Measurements from ENCODE around the gene PLA2R1.

The PLA2R1 gene

GRCh38 chr2:160077912-160078810 is 15.7 kb upstream of the PLA2R1 start:
- Mint-ChIP-seq H3K27me3 (no peaks in the 10 kb centered on the region), H3K9me3 (peaks cover 2% of the 10 kb centered on the region), H3K4me1 (no peaks in the 10 kb centered on the region), H3K4me3 (no peak overlapping the region), H3K36me3 (no peaks in the 10 kb centered on the region), H3K27ac (no peak overlapping the region)
- ATAC-seq (ENCODE audit: low read depth) (no peak), DNase-seq (ENCODE audit: low spot score in 2 of 2) (no peak)

- Mint-ChIP-seq H3K27ac (no peak overlapping the region), H3K36me3 (no peaks in the 10 kb centered on the region), H3K4me1 (no peaks in the 10 kb centered on the region), H3K4me3 (no peak overlapping the region), H3K27me3 (peaks cover 3% of the 10 kb centered on the region), H3K9me3 (peaks cover 2% of the 10 kb centered on the region)
- no peak for DNase-seq (ENCODE audit: low spot score in 2 of 2)
- no peak for ATAC-seq (ENCODE audit: low read depth)
Measured at GRCh38 chr2:160076914-160077313, 14.5 kb upstream of the PLA2R1 start.

GRCh38 chr2:160076241-160076640 is 13.8 kb upstream of the PLA2R1 start:
- Mint-ChIP-seq H3K27ac (no peak overlapping the region), H3K36me3 (no peaks in the 10 kb centered on the region), H3K4me1 (no peaks in the 10 kb centered on the region), H3K4me3 (no peak overlapping the region), H3K27me3 (peaks cover 3% of the 10 kb centered on the region), H3K9me3 (peaks cover 2% of the 10 kb centered on the region)
- DNase-seq (ENCODE audit: low spot score in 2 of 2): no peak
- no peak for ATAC-seq (ENCODE audit: low read depth)

GRCh38 chr2:160075171-160075570 is 12.8 kb upstream of the PLA2R1 start:
- DNase-seq (ENCODE audit: low spot score in 2 of 2) (no peak), ATAC-seq (ENCODE audit: low read depth) (no peak)
- Mint-ChIP-seq H3K36me3 (no peaks in the 10 kb centered on the region), H3K4me1 (no peaks in the 10 kb centered on the region), H3K27ac (no peak overlapping the region), H3K9me3 (no peaks in the 10 kb centered on the region), H3K4me3 (no peak overlapping the region), H3K27me3 (peaks cover 5% of the 10 kb centered on the region)

- Mint-ChIP-seq H3K27ac (no peak overlapping the region), H3K9me3 (peaks cover 1% of the 10 kb centered on the region), H3K27me3 (peaks cover 5% of the 10 kb centered on the region), H3K36me3 (no peaks in the 10 kb centered on the region), H3K4me1 (no peaks in the 10 kb centered on the region), H3K4me3 (no peak overlapping the region)
- DNase-seq (ENCODE audit: low spot score in 2 of 2): no peak
- ATAC-seq (ENCODE audit: low read depth): no peak
Measured at GRCh38 chr2:160073284-160073888, 11.0 kb upstream of the PLA2R1 start.

- Mint-ChIP-seq H3K4me3 (no peak overlapping the region), H3K4me1 (no peaks in the 10 kb centered on the region), H3K27me3 (peaks cover 10% of the 10 kb centered on the region), H3K36me3 (peaks cover 1% of the 10 kb centered on the region), H3K9me3 (peaks cover 5% of the 10 kb centered on the region), H3K27ac (no peak overlapping the region)
- no peak for DNase-seq (ENCODE audit: low spot score in 2 of 2)
- ATAC-seq (ENCODE audit: low read depth): no peak
Measured at GRCh38 chr2:160068906-160069305, 6.5 kb upstream of the PLA2R1 start.

GRCh38 chr2:160064916-160065315 is 2.5 kb upstream of the PLA2R1 start:
- Mint-ChIP-seq H3K36me3 (peaks cover 1% of the 10 kb centered on the region), H3K4me1 (peaks cover 2% of the 10 kb centered on the region), H3K27me3 (peaks cover 10% of the 10 kb centered on the region), H3K27ac (no peak overlapping the region), H3K4me3 (no peak overlapping the region), H3K9me3 (peaks cover 5% of the 10 kb centered on the region)
- no peak for DNase-seq (ENCODE audit: low spot score in 2 of 2)
- ATAC-seq (ENCODE audit: low read depth): no peak

GRCh38 chr2:160063879-160064612 is 1.6 kb upstream of the PLA2R1 start:
- Mint-ChIP-seq H3K4me1 (peaks cover 2% of the 10 kb centered on the region), H3K4me3 (no peak overlapping the region), H3K36me3 (peaks cover 1% of the 10 kb centered on the region), H3K9me3 (peaks cover 4% of the 10 kb centered on the region), H3K27me3 (peaks cover 14% of the 10 kb centered on the region), H3K27ac (no peak overlapping the region)
- DNase-seq (ENCODE audit: low spot score in 2 of 2) (no peak), ATAC-seq (ENCODE audit: low read depth) (no peak)

- H3K27ac Mint-ChIP-seq: no peak overlapping the region
- no peak overlapping the region for H3K4me3 Mint-ChIP-seq
- H3K9me3 Mint-ChIP-seq: peaks cover 4% of the 10 kb centered on the region
- ATAC-seq (ENCODE audit: low read depth) (no peak), DNase-seq (ENCODE audit: low spot score in 2 of 2) (no peak)
- peaks cover 2% of the 10 kb centered on the region for H3K4me1 Mint-ChIP-seq
- H3K27me3 Mint-ChIP-seq: peaks cover 19% of the 10 kb centered on the region
- peaks cover 1% of the 10 kb centered on the region for H3K36me3 Mint-ChIP-seq
Measured at GRCh38 chr2:160063271-160063670, 856 bp upstream of the PLA2R1 start.

- Mint-ChIP-seq H3K27me3 (peaks cover 20% of the 10 kb centered on the region), H3K36me3 (peaks cover 1% of the 10 kb centered on the region), H3K9me3 (peaks cover 4% of the 10 kb centered on the region), H3K4me3 (no peak overlapping the region), H3K4me1 (peaks cover 2% of the 10 kb centered on the region), H3K27ac (no peak overlapping the region)
- ATAC-seq (ENCODE audit: low read depth): no peak
- no peak for DNase-seq (ENCODE audit: low spot score in 2 of 2)
Measured at GRCh38 chr2:160061944-160062291, 497 bp downstream of the PLA2R1 start.

- Mint-ChIP-seq H3K4me1 (peaks cover 2% of the 10 kb centered on the region), H3K27ac (no peak overlapping the region), H3K36me3 (peaks cover 1% of the 10 kb centered on the region), H3K4me3 (no peak overlapping the region), H3K27me3 (peaks cover 22% of the 10 kb centered on the region), H3K9me3 (peaks cover 2% of the 10 kb centered on the region)
- DNase-seq (ENCODE audit: low spot score in 2 of 2) (no peak), ATAC-seq (ENCODE audit: low read depth) (no peak)
Measured at GRCh38 chr2:160061533-160061932, 882 bp downstream of the PLA2R1 start.

- ATAC-seq (ENCODE audit: low read depth): no peak
- Mint-ChIP-seq H3K27ac (no peak overlapping the region), H3K4me3 (no peak overlapping the region), H3K4me1 (peaks cover 2% of the 10 kb centered on the region), H3K27me3 (peaks cover 21% of the 10 kb centered on the region), H3K9me3 (no peaks in the 10 kb centered on the region), H3K36me3 (no peaks in the 10 kb centered on the region)
- DNase-seq (ENCODE audit: low spot score in 2 of 2): no peak
Measured at GRCh38 chr2:160060297-160060696, 2.1 kb downstream of the PLA2R1 start.

- Mint-ChIP-seq H3K27ac (no peak overlapping the region), H3K27me3 (peaks cover 15% of the 10 kb centered on the region), H3K36me3 (no peaks in the 10 kb centered on the region), H3K9me3 (no peaks in the 10 kb centered on the region), H3K4me1 (no peaks in the 10 kb centered on the region), H3K4me3 (no peak overlapping the region)
- no peak for ATAC-seq (ENCODE audit: low read depth)
- DNase-seq (ENCODE audit: low spot score in 2 of 2): no peak
Measured at GRCh38 chr2:160057356-160057755, 5.1 kb downstream of the PLA2R1 start.

- ATAC-seq (ENCODE audit: low read depth): no peak
- H3K4me3 Mint-ChIP-seq: no peak overlapping the region
- H3K9me3 Mint-ChIP-seq: no peaks in the 10 kb centered on the region
- DNase-seq (ENCODE audit: low spot score in 2 of 2): no peak
- H3K27me3 Mint-ChIP-seq: peaks cover 17% of the 10 kb centered on the region
- H3K27ac Mint-ChIP-seq: no peak overlapping the region
- H3K36me3 Mint-ChIP-seq: no peaks in the 10 kb centered on the region
- no peaks in the 10 kb centered on the region for H3K4me1 Mint-ChIP-seq
Measured at GRCh38 chr2:160055726-160056108, 6.7 kb downstream of the PLA2R1 start.

All from memory B cell (primary cell).